Activated naive CD4-positive, alpha-beta T cell treated with anti-CD3 and anti-CD28 coated beads, Interleukin-2, amount 50 U/mL, for 72 hours (primary cell): ENCODE results near the gene CUL1. TPM values are rescaled to one million over a fixed set of nuclear protein-coding genes. Genes with fewer than 3 reads are reported as not detected.
A peak's percentile ranks its signal among the peaks of the same experiment; 100 is the strongest.

Experiments used
- ATAC-seq, 2 donors: fragments of 150-1000 bp; cut with Tn5 transposase; 2 replicates each; pipeline ENCODE4 v1.10.0; 2021; ENCODE audit warnings: mild to moderate bottlenecking in 2 of 2, moderate library complexity in 2 of 2
- DNase-seq, 2 donors: peaks; one replicate each; pipeline ENCODE4 v3.0.0; 2021 to 2022; ENCODE audit warnings: low spot score in 2 of 2
- H3K27ac Mint-ChIP-seq, 2 donors: one replicate each; pipeline ENCODE4 v1.8.0; 2022; ENCODE audit warnings: mild to moderate bottlenecking in 2 of 2, mixed read lengths in 2 of 2
- H3K36me3 Mint-ChIP-seq, 2 donors: one replicate each; pipeline ENCODE4 v1.8.0; 2022; ENCODE audit warnings: mixed read lengths in 2 of 2
- H3K9me3 Mint-ChIP-seq, 2 donors: one replicate each; pipeline ENCODE4 v1.8.0; 2022; ENCODE audit warnings: mixed read lengths in 2 of 2
- total RNA-seq, 2 donors: library from RNA; stranded (reverse); gene quantifications; one replicate each; pipeline ENCODE4 v1.2.3, GENCODE V29; 2022

The CUL1 gene
- total RNA-seq, 2 donors from 2014 or later = 52.1 to 80.0 TPM

DNA sequence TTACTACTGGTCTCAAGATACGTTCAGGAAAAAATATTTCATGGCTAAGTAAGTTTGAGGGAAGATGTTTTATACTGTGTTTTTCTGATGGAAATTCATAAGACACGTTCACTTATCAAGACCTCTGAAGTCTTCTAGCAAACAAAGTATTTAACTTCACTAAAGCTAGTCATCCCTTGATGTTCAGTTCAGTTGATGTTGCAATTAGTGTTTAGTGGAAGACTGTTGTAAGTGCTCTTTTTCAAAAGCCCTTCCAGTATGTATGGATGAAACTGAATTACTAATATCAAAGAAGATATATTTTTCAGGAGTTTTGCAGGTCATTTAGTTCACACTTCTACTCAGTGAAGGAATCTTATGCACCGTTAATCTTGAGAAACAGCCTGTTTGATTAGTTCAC is 25.1 kb downstream of the CUL1 start:
- Mint-ChIP-seq H3K36me3 (peaks cover 0 to 11% of the 10 kb centered on the region in 2 donors), H3K27ac (no peak overlapping the region), H3K9me3 (no peaks in the 10 kb centered on the region)
- ATAC-seq (no peak), DNase-seq (no peak)

DNA sequence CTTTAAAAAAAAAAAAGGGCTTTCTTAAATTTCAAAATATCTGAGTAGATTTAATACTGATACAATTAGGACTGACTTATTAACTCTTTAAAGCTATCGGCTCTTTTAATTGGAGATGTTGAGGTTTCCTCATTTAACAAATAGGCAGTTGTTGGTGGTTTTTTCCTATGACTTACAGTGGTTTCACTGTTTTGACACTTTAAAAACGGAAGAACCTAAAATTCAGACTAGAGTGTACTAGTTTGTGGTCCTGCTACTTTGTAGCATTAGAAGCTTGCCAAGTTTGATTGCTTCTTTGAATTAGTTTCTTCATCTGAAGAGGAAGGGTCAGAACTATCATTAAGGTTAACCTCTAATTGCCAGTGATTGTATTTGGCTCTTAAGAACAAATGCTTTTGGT is 27.7 kb downstream of the CUL1 start:
- DNase-seq (no peak), ATAC-seq (no peak)
- Mint-ChIP-seq H3K27ac (no peak overlapping the region), H3K36me3 (peaks cover 0 to 11% of the 10 kb centered on the region in 2 donors), H3K9me3 (no peaks in the 10 kb centered on the region)

- peak in 1 of 2 donors; percentile 16 for DNase-seq
- Mint-ChIP-seq H3K9me3 (no peaks in the 10 kb centered on the region), H3K27ac (peak overlapping the region; percentile 68 to 81), H3K36me3 (peaks cover 6 to 15% of the 10 kb centered on the region in 2 donors)
- ATAC-seq = peak; percentile 65 to 83
Observed at GRCh38 chr7:148727501-148728278, 29.0 kb downstream of the CUL1 start.

DNA sequence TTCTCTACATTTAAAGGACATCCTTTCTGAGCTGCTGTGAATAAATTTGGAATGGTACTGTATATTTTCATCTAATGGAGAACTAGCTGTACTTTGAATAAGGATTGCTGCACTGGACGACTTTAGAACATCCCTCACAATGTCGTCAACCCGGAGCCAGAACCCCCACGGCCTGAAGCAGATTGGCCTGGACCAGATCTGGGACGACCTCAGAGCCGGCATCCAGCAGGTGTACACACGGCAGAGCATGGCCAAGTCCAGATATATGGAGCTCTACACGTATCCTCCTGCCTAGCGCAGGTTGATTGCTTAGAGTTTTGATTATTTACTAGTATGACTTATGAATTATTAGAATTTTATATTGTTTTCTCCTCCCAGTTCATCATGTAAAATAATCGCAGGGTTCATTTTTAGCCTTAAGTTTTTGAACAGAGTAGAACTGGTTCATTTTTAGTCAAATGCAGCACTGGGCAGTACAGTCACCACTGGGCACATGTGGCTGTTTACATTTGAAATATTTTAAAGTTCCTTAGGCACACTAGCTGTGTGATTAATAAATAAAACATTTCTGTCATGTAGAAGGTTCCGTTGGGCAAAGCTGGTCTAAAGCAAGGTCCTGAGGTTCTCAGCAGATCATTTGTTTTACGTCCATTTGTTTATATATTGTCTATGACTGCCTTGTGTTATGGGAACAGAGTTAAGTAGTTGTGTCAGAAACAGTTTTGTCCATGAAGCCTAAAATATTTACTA is 31.5 kb downstream of the CUL1 start:
- DNase-seq (no peak), ATAC-seq (no peak)
- Mint-ChIP-seq H3K9me3 (no peaks in the 10 kb centered on the region), H3K27ac (no peak overlapping the region), H3K36me3 (peaks cover 10 to 31% of the 10 kb centered on the region in 2 donors)

GRCh38 chr7:148732862-148733261 is 34.2 kb downstream of the CUL1 start:
- ATAC-seq = no peak
- H3K9me3 Mint-ChIP-seq = no peaks in the 10 kb centered on the region
- no peak overlapping the region for H3K27ac Mint-ChIP-seq
- no peak for DNase-seq
- peaks cover 14 to 44% of the 10 kb centered on the region in 2 donors for H3K36me3 Mint-ChIP-seq

- H3K27ac Mint-ChIP-seq = peak overlapping the region in 1 of 2 donors; percentile 9
- no peaks in the 10 kb centered on the region for H3K9me3 Mint-ChIP-seq
- ATAC-seq (no peak), DNase-seq (no peak)
- peaks cover 14 to 40% of the 10 kb centered on the region in 2 donors for H3K36me3 Mint-ChIP-seq
Observed at GRCh38 chr7:148733496-148733895, 34.8 kb downstream of the CUL1 start.

GRCh38 chr7:148735141-148735540 is 36.4 kb downstream of the CUL1 start:
- Mint-ChIP-seq H3K27ac (peak overlapping the region; percentile 11 to 23), H3K9me3 (no peaks in the 10 kb centered on the region), H3K36me3 (peaks cover 14 to 55% of the 10 kb centered on the region in 2 donors)
- DNase-seq (no peak), ATAC-seq (no peak)

DNA sequence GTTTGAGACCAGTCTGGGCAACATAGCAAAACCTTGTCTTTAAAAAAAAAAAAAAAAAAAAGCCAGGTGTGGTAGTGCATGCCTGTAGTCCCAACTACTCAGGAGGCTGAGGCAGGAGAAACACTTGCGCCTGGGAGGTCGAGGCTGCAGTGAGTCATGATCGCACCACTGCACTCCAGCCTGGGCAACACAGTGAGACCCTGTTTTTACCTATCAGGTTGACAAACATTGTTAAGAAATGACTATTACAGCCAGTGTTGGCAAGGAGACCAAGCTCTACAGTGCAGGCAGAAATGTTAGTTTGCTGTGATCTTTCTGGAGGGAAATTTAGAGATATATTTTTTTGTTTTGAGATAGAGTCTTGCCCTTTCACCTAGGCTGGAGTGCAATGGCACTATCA is 37.3 kb downstream of the CUL1 start:
- no peak for DNase-seq
- Mint-ChIP-seq H3K36me3 (peaks cover 22 to 63% of the 10 kb centered on the region in 2 donors), H3K9me3 (no peaks in the 10 kb centered on the region), H3K27ac (no peak overlapping the region)
- ATAC-seq = peak; percentile 26 to 28

GRCh38 chr7:148738737-148739535 is 40.2 kb downstream of the CUL1 start:
- Mint-ChIP-seq H3K27ac (peak overlapping the region in 1 of 2 donors; percentile 25), H3K36me3 (peaks cover 24 to 69% of the 10 kb centered on the region in 2 donors), H3K9me3 (peaks cover 4 to 6% of the 10 kb centered on the region in 2 donors)
- DNase-seq = no peak
- ATAC-seq = peak in 1 of 2 donors; percentile 56

DNA sequence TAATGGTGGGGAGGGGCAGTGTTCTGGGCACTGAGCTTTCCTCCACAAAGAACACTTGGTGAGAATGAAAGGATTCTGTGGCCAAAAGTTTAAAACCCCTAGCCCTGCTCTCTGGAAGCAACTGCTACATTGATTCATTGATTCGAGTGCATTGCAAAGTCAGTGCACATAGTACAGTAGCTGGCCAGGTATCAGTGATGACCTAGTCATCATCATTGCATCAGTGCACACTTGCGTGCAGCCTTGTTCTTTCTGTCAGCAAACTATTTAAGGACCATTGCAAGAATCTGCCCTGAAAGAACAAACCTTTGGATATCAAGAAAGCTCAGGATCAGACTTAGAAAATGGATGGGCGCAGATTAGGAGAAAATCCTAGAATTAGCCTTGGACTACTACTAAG is 47.4 kb downstream of the CUL1 start:
- Mint-ChIP-seq H3K9me3 (peaks cover 4 to 12% of the 10 kb centered on the region in 2 donors), H3K27ac (peak overlapping the region in 1 of 2 donors; percentile 27), H3K36me3 (peaks cover 17 to 57% of the 10 kb centered on the region in 2 donors)
- DNase-seq (no peak), ATAC-seq (no peak)

DNA sequence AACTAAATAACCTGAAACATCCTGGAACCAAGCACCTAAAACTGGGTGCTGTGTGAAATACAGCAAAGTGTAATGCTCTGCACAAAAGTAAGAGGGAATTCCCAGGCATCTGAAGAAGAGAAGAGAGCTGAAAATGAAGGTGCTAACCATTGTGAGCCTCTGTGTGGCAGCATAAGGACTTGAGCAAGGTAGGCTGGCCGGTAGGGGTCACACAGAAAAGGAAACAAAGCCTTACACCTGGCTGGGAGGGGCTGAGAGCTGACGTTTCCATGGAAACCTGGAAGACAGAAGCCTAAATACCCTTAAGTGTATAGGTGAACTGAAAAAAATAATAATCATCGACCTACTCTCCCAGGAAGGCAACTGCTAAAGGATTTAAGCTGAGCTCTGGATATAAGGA is 48.6 kb downstream of the CUL1 start:
- no peak for ATAC-seq
- H3K9me3 Mint-ChIP-seq = peaks cover under 1 to 7% of the 10 kb centered on the region in 2 donors
- H3K27ac Mint-ChIP-seq = no peak overlapping the region
- peaks cover 10 to 49% of the 10 kb centered on the region in 2 donors for H3K36me3 Mint-ChIP-seq
- DNase-seq = no peak

DNA sequence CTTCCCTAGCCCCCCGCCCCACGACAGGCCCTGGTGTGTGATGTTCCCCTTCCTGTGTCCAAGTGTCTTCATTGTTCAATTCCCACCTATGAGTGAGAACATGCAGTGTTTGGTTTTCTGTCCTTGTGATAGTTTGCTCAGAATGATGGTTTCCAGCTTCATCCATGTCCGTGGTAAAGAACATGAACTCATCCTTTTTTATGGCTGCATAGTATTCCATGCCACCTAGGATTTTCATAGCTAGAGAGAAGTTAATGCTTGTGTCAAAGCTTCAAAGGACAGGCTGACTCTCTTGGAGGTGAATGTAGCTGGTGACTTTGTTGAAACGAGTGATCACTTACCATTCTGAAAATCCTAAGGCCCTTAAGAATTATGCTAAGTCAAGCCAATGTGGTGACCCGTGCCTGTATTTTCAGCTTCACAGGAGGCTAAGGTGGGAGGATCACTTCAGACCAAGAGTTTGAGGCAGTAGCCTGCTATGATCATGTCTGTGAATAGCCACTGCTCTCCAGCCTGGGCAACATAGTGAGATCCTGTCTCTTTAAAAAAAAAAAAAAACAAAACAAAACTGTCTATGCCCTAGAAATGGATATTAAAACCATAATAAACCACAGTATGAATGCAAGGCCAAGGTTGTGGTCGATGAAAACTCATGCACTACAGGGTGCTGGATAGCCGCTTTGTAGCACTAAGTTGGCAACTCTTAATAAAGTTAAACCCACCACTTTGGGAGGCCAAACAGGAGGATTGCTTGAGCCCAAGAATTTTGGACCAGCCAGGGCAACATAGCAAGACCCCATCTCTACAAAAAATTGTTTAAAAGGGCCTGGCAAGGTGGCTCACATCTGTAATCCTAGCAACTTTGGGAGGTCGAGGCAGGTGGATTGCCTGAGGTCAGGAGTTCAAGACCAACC is 52.0 kb downstream of the CUL1 start:
- Mint-ChIP-seq H3K36me3 (peaks cover 10 to 41% of the 10 kb centered on the region in 2 donors), H3K27ac (no peak overlapping the region), H3K9me3 (peaks cover 0 to 5% of the 10 kb centered on the region in 2 donors)
- ATAC-seq = no peak
- DNase-seq = no peak

GRCh38 chr7:148753224-148753623 is 54.5 kb downstream of the CUL1 start:
- H3K36me3 Mint-ChIP-seq = peaks cover 4 to 39% of the 10 kb centered on the region in 2 donors

GRCh38 chr7:148754912-148755311 is 56.2 kb downstream of the CUL1 start:
- Mint-ChIP-seq H3K27ac (peak overlapping the region in 1 of 2 donors; percentile 65), H3K9me3 (no peaks in the 10 kb centered on the region), H3K36me3 (peaks cover 0 to 31% of the 10 kb centered on the region in 2 donors)
- ATAC-seq (peak; percentile 29 to 43), DNase-seq (no peak)

More at GRCh38 chr7:148753224-148753623, 54.5 kb downstream of the CUL1 start:
- Mint-ChIP-seq H3K9me3 (peaks cover 0 to 5% of the 10 kb centered on the region in 2 donors), H3K27ac (peak overlapping the region in 1 of 2 donors; percentile 70)
- DNase-seq (no peak), ATAC-seq (no peak)

- no peak for DNase-seq
- Mint-ChIP-seq H3K27ac (no peak overlapping the region), H3K9me3 (no peaks in the 10 kb centered on the region), H3K36me3 (peaks cover 0 to 12% of the 10 kb centered on the region in 2 donors)
- no peak for ATAC-seq
Observed at GRCh38 chr7:148761499-148762278, 63.0 kb downstream of the CUL1 start.
